ENCODE data around the gene FZD4.
"Not testable (repeated sequence)": the region's sequence is repeated elsewhere in the genome, so short reads cannot be mapped to it uniquely, and the experiment has no call there.

FZD4 gene

GRCh38 chr11:86955361-86956120, at the start of gene FZD4:
Gene FZD4 (minus strand): TSS chr11:86955395. CDS start chr11:86955085, 310 bp downstream.
- DNase-seq = peak; percentile 41 to 51

- DNase-seq = not testable (repeated sequence)
Observed at GRCh38 chr11:87004281-87004680, 49.1 kb upstream of the FZD4 start.

GRCh38 chr11:87002918-87003317, 47.7 kb upstream of the FZD4 start:
- DNase-seq = no peak

- no peak for DNase-seq
Observed at GRCh38 chr11:86999859-87000753, 44.9 kb upstream of the FZD4 start.

GRCh38 chr11:86999388-86999787, 44.2 kb upstream of the FZD4 start:
- no peak for DNase-seq

- DNase-seq = no peak
Observed at GRCh38 chr11:86996953-86997570, 41.9 kb upstream of the FZD4 start.

- DNase-seq = no peak
Observed at GRCh38 chr11:86993031-86993430, 37.8 kb upstream of the FZD4 start.

- DNase-seq = not testable (repeated sequence)
Observed at GRCh38 chr11:86992340-86992739, 37.1 kb upstream of the FZD4 start.

- no peak for DNase-seq
Observed at GRCh38 chr11:86991341-86991740, 36.1 kb upstream of the FZD4 start.

- no peak for DNase-seq
Observed at GRCh38 chr11:86990515-86990914, 35.3 kb upstream of the FZD4 start.

- no peak for DNase-seq
Observed at GRCh38 chr11:86990031-86990430, 34.8 kb upstream of the FZD4 start.

- no peak for DNase-seq
Observed at GRCh38 chr11:86988351-86988881, 33.2 kb upstream of the FZD4 start.

- no peak for DNase-seq
Observed at GRCh38 chr11:86987679-86988078, 32.5 kb upstream of the FZD4 start.

- DNase-seq = no peak
Observed at GRCh38 chr11:86984701-86985100, 29.5 kb upstream of the FZD4 start.

- DNase-seq = no peak
Observed at GRCh38 chr11:86983021-86983488, 27.9 kb upstream of the FZD4 start.

- no peak for DNase-seq
Observed at GRCh38 chr11:86981777-86982540, 26.8 kb upstream of the FZD4 start.

- DNase-seq = no peak
Observed at GRCh38 chr11:86980086-86980796, 25.0 kb upstream of the FZD4 start.

- DNase-seq = no peak
Observed at GRCh38 chr11:86978756-86979608, 23.8 kb upstream of the FZD4 start.

- no peak for DNase-seq
Observed at GRCh38 chr11:86978247-86978646, 23.1 kb upstream of the FZD4 start.

- DNase-seq = no peak
Observed at GRCh38 chr11:86977441-86978050, 22.4 kb upstream of the FZD4 start.
